Activated CD8-positive, alpha-beta T cell treated with anti-CD3 and anti-CD28 coated beads, Interleukin-2, amount 10 ng/mL, durations not matched to agents 7 days and 5 days (primary cell): ENCODE measurements around the gene TMEM267. TPM values are rescaled to one million over a fixed set of nuclear protein-coding genes. Genes with fewer than 3 reads are reported as not detected.
"Not testable (repeated sequence)": the region's sequence is repeated elsewhere in the genome, so short reads cannot be mapped to it uniquely, and the experiment has no call there.

Source experiments
- ATAC-seq: fragments of 150-1000 bp; cut with Tn5 transposase; one replicate; pipeline ENCODE4 v1.10.0; 2021; ENCODE audit warnings: moderate library complexity
- CTCF ChIA-PET: fragments of 350-600 bp; sonication (Branson Sonifier 250); formaldehyde crosslinking; loops from one replicate; lab custom pipeline; 2021; ENCODE audit warnings: antibody characterized with exemption; lab: Charles Lee
- POLR2A ChIA-PET: fragments of 350-600 bp; sonication (Branson Sonifier 250); formaldehyde crosslinking; loops from one replicate; lab custom pipeline; 2021; ENCODE audit warnings: antibody characterized with exemption; lab: Charles Lee
- DNase-seq: peaks from one replicate; pipeline ENCODE4 v3.0.0-alpha.2; 2020
- H3K27ac Mint-ChIP-seq: one replicate; pipeline ENCODE4 v1.8.0; 2021; ENCODE audit warnings: mild to moderate bottlenecking, mixed read lengths
- H3K27me3 Mint-ChIP-seq: one replicate; pipeline ENCODE4 v1.8.0; 2021; ENCODE audit warnings: low read depth, mixed read lengths
- H3K36me3 Mint-ChIP-seq: one replicate; pipeline ENCODE4 v1.8.0; 2021; ENCODE audit warnings: low read depth, mixed read lengths
- H3K4me1 Mint-ChIP-seq: one replicate; pipeline ENCODE4 v1.8.0; 2021; ENCODE audit warnings: low read depth, mixed read lengths
- H3K4me3 Mint-ChIP-seq: one replicate; pipeline ENCODE4 v1.8.0; 2021; ENCODE audit warnings: mild to moderate bottlenecking, mixed read lengths
- H3K9me3 Mint-ChIP-seq: one replicate; pipeline ENCODE4 v1.8.0; 2022; ENCODE audit warnings: mixed read lengths; ENCODE audit not compliant: insufficient read depth
- total RNA-seq, 2 experiments: library from RNA; stranded (reverse); gene quantifications; one replicate each; pipeline ENCODE4 v1.2.3, GENCODE V29; 2021

The TMEM267 gene
- total RNA-seq, 2 experiments from 2014 or later, result 12.8 to 13.6 TPM

DNA sequence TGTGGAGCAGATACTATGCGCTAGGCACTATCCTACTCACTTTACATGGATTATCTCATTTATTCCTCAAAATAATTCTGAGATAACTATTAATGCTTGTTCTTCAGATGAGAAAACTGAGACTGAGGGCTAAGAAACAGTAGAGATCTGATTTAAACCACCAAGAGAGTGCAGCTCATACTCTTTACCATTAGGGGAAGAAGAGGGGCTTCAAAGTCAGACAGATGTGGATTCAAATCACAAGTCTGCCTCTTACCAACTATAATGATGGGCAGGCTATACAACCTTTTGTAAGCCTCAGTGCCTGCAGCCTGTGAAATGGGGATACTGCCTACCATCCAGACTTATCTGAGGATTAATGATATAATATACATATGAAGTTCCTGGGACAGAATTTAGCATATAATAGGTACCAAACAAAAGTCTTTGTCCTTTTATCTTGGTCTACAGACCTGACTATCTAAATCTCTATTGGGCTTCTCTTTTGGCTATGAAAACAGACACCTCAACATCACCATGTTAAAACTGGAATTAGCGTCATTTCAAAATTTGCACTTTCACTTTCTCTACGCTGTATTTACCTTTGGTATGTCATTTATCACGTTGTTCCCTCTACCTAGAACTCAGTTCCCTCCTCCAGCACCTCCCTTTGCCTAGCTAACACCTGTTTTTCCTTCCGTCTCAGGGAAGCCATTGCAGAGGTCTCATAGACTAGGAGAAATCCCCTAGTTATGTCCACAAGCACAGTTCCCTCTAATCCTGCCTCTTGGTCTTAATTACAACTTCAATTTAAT, 13.8 kb upstream of the TMEM267 start:
- Mint-ChIP-seq H3K27ac (no peak overlapping the region), H3K27me3 (no peaks in the 10 kb centered on the region), H3K4me1 (no peaks in the 10 kb centered on the region), H3K36me3 (peaks cover 21% of the 10 kb centered on the region), H3K9me3 (no peaks in the 10 kb centered on the region), H3K4me3 (no peak overlapping the region)
- CTCF ChIA-PET, result interaction anchor here (0.6 to 1.2 kb wide), 2 partner anchors 14 to 133 kb away, joined by 3 to 8 read pairs; partner anchors contain the start of gene TMEM267
- ATAC-seq (no peak), DNase-seq (no peak)
- POLR2A ChIA-PET, result interaction anchor here (0.6 to 1.2 kb wide), 3 partner anchors 13 to 302 kb away, joined by 3 read pairs; partner anchors contain the start of gene C5orf34

DNA sequence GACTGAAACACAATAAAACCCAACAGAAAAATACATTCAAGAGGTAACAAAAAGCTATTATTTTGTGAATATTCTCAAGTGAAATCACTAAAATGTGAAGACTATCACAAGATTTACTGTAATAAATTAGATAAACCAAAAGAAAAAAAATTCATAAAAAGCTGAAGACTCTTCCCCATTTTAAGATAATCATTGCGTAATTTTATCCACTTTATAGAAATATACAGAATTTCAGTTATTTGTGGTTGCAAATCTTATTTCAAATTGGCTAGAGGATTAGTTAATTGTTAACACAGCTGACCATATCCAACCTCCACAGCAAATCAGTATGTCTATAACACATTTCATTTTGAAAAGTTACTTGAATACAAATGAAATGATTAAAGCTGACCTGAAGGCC, 7.7 kb upstream of the TMEM267 start:
- peaks cover 31% of the 10 kb centered on the region for H3K36me3 Mint-ChIP-seq
- H3K4me3 Mint-ChIP-seq, result no peak overlapping the region
- ChIA-PET CTCF (interaction anchor here (3.1 kb wide), 1 partner anchor 385 kb away, joined by 10 read pairs; no protein-coding TSS in a partner anchor), POLR2A (no interaction called here)
- peaks cover 1% of the 10 kb centered on the region for H3K4me1 Mint-ChIP-seq
- no peak overlapping the region for H3K27ac Mint-ChIP-seq
- no peaks in the 10 kb centered on the region for H3K9me3 Mint-ChIP-seq
- DNase-seq (no peak), ATAC-seq (no peak)
- no peaks in the 10 kb centered on the region for H3K27me3 Mint-ChIP-seq

DNA sequence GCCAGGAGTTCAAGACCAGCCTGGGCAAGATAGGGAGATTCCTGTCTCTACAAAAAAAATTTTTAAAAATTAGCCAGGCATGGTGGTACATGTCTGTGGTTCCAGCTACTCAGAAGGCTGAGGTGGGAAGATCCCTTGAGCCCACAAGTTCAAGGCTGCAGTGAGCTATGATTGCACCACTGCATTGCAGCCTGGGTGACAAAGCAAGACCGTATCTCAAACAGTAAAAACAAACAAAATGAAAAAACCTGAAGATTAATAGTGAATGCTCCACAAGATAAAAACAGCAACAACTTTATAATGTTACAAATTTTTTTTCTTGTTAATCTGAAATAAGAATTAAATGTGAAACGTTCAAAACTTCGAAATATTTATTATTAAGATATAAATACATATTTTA, 2.7 kb upstream of the TMEM267 start:
- H3K27me3 Mint-ChIP-seq, result no peaks in the 10 kb centered on the region
- H3K4me3 Mint-ChIP-seq, result no peak overlapping the region
- peak overlapping the region; percentile 70 for H3K27ac Mint-ChIP-seq
- no peak for ATAC-seq
- H3K9me3 Mint-ChIP-seq, result no peaks in the 10 kb centered on the region
- H3K4me1 Mint-ChIP-seq, result peaks cover 36% of the 10 kb centered on the region
- ChIA-PET CTCF (interaction anchor here (1.0 to 3.7 kb wide), 6 partner anchors 28 to 365 kb away, joined by 3 to 38 read pairs (median 26); partner anchors contain the start of genes C5orf34 and ZNF131), POLR2A (interaction anchor here (1.0 to 3.2 kb wide), 3 partner anchors 89 to 537 kb away, joined by 5 to 47 read pairs (median 16); no protein-coding TSS in a partner anchor)
- no peak for DNase-seq
- peaks cover 25% of the 10 kb centered on the region for H3K36me3 Mint-ChIP-seq

DNA sequence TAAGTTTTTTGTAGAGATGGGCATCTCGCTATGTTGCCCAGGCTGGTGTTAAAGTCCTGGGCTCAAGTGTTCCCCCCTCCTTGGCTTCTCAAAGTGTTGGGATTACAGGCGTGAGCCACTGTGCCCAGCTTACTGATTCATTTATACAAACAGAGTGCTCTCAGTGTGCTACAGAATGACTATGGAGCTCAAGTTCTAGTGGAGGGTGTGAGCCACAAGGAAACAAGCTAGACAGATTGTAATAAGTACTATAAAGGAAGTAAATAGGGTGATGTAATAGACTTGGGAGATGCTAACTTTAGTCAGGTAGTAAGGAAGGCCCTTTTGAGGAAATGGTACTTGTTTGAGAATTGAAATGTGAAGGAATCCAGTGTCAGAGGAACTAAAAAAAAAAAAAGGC, 1.7 kb upstream of the TMEM267 start:
- ChIA-PET POLR2A (interaction anchor here (0.6 to 4.0 kb wide), 9 partner anchors 29 to 536 kb away, joined by 5 to 54 read pairs (median 16); partner anchors contain the start of genes C5orf34, HMGCS1 and PAIP1), CTCF (interaction anchor here (0.8 to 3.7 kb wide), 13 partner anchors 15 to 535 kb away, joined by 3 to 38 read pairs (median 4); partner anchors contain the start of genes C5orf34 and ZNF131)
- peaks cover 23% of the 10 kb centered on the region for H3K36me3 Mint-ChIP-seq
- peaks cover 36% of the 10 kb centered on the region for H3K4me1 Mint-ChIP-seq
- DNase-seq, result no peak
- ATAC-seq, result no peak
- H3K9me3 Mint-ChIP-seq, result no peaks in the 10 kb centered on the region
- no peak overlapping the region for H3K4me3 Mint-ChIP-seq
- no peaks in the 10 kb centered on the region for H3K27me3 Mint-ChIP-seq
- H3K27ac Mint-ChIP-seq, result peak overlapping the region; percentile 70

DNA sequence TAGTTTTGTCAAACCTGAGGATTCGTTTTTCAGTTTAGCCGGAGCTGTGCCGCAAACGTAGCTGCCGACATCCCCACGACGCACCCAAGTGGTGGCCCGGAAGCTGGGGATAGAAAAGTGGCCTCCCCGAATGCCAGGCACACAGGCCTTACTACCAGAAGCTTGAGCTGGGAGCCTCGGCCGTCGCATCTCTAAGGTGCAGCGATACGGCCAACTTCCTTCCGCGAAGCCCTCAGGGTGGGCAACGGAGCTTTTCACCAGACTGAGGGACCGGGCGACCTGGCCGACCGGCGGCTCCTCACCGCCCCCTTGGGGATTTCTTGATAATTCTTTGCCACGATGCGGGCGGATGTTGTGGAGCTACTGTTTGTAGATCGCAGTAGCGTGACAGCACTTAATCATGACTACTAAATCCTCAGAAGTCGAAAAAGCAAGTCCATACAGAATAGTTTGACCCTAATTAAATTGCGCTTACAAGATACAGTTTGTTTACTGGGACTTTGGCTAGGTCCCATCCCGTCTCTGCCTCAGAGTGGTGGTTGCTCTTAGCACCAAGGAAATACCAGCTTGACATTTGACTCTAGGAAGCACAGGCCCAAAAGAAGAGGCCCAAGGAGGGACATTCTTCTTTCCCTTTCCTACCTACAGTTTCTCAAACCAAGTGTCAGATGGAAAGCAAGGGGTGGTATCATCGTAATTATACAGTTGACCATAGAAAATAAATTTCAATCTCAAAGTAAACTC, 613 bp upstream of the TMEM267 start:
- peak; percentile 72 for ATAC-seq
- DNase-seq, result peak; percentile 94
- Mint-ChIP-seq H3K36me3 (peaks cover 16% of the 10 kb centered on the region), H3K4me3 (peak overlapping the region; percentile 97), H3K27me3 (no peaks in the 10 kb centered on the region), H3K4me1 (peaks cover 38% of the 10 kb centered on the region), H3K27ac (peak overlapping the region; percentile 100), H3K9me3 (no peaks in the 10 kb centered on the region)
- ChIA-PET CTCF (interaction anchor here (0.6 to 3.7 kb wide), 48 partner anchors 8 to 576 kb away, joined by 3 to 38 read pairs (median 5); partner anchors contain the start of genes C5orf34, NNT and ZNF131), POLR2A (interaction anchor here (0.6 to 4.0 kb wide), 44 partner anchors 11 to 1580 kb away, joined by 3 to 54 read pairs (median 5); partner anchors contain the start of genes C5orf34, FBXO4, HMGCS1 and MRPS30)

DNA sequence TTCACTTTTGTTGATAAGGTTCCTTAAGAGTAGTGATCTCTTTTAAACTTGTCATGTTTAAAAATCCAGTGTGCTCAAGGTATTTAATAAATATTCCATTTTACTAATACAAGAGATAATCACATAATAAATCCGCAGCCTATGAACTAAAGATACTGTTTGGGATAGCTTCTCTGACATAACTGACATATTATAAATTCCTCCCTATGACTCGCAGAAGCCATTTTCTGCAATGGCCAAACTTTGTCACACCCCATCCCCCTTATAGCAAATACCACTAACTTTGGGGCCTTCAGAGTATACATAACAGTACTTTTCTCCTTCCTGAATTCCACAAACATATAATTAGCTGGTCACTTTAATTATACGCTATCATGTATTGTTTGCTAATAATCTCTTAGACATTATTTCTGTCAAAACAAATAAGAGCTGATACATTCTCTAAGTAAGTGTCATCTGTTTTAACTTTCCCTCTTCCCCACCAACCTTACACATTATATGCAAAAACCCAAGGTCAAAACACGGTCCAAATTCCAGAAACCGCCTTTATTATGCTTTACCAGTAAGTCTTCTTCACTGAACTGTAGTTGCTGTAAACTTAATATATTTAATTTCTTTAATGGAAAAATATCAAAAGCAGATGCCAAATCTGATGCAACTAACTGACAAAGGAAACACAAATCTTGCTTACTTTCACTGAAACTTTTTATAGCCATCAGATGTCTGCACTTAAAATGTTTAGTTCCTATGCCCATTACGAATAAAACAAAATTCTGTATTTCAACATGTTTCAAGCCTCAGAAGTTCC, 971 bp downstream of the TMEM267 start:
- ATAC-seq (no peak), DNase-seq (no peak)
- no peaks in the 10 kb centered on the region for H3K27me3 Mint-ChIP-seq
- CTCF ChIA-PET, result interaction anchor here (0.7 kb wide), 1 partner anchor 574 kb away, joined by 3 read pairs; no protein-coding TSS in a partner anchor
- peaks cover 38% of the 10 kb centered on the region for H3K4me1 Mint-ChIP-seq
- H3K36me3 Mint-ChIP-seq, result peaks cover 13% of the 10 kb centered on the region
- peak overlapping the region; percentile 97 for H3K4me3 Mint-ChIP-seq
- no peaks in the 10 kb centered on the region for H3K9me3 Mint-ChIP-seq
- POLR2A ChIA-PET, result interaction anchor here (1.1 to 4.0 kb wide), 3 partner anchors 170 to 532 kb away, joined by 3 to 54 read pairs (median 25); partner anchors contain the start of gene HMGCS1
- H3K27ac Mint-ChIP-seq, result peak overlapping the region; percentile 100

DNA sequence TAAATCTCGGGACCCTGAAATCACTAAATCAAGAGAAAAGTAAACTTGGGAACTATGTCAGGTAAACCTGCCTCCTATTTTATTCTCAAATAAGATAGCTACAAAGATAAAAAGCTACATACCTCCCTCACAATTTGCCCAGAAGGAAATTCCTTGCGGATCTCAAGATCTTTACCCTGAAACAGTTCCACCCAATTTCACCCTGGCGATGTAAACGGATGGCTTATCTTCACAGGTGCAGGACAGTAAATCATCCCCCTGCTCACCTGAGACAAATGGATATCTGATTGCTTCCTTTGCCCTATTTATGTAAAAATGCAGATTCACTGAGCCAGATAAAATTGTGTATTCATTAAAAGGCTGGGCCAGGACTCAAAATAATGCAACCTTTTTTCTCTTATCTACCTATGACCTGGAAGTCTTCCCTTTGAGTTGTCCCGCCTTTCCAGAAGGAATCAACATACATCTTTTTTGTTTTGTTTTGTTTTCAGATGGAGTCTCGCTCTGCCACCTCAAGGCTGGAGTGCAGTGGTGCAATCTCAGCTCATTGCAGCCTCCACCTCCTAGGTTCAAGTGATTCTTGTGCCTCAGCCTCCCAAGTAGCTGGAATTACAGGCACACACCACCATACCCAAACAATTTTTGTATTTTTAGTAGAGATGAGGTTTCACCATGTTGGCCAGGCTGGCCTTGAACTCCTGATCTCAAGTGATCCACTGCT, 13.8 kb downstream of the TMEM267 start:
- ATAC-seq (no peak), DNase-seq (no peak)
- no peaks in the 10 kb centered on the region for H3K27me3 Mint-ChIP-seq
- no peak overlapping the region for H3K27ac Mint-ChIP-seq
- peaks cover 38% of the 10 kb centered on the region for H3K9me3 Mint-ChIP-seq
- H3K4me1 Mint-ChIP-seq, result peaks cover 3% of the 10 kb centered on the region
- ChIA-PET POLR2A (interaction anchor here (2.1 kb wide), 1 partner anchor 14 kb away, joined by 8 read pairs; the partner anchor contains the start of gene TMEM267), CTCF (interaction anchor here (1.1 kb wide), 1 partner anchor 14 kb away, joined by 3 read pairs; the partner anchor contains the start of gene TMEM267)
- no peak overlapping the region for H3K4me3 Mint-ChIP-seq
- peaks cover 82% of the 10 kb centered on the region for H3K36me3 Mint-ChIP-seq

DNA sequence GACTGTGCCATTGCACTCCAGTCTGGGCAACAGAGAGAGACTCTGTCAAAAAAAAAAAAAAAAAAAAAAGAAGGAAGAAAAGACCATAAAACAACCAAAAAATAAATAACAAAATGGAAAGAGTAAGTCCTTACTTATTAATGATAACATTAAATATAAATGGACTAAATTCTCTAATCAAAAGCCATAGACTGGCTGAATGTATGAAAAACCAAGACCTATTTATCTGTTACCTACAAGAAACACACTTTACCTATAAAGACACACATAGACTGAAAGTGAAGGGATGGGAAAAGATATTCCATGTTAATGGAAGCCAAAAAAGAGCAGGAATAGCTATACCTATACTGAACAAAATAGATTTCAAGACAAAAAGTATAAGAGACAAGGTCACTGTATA, 16.6 kb downstream of the TMEM267 start:
- POLR2A ChIA-PET, result no interaction called here
- H3K4me1 Mint-ChIP-seq, result peaks cover 3% of the 10 kb centered on the region
- peaks cover 83% of the 10 kb centered on the region for H3K36me3 Mint-ChIP-seq
- DNase-seq, result no peak
- peaks cover 33% of the 10 kb centered on the region for H3K9me3 Mint-ChIP-seq
- no peaks in the 10 kb centered on the region for H3K27me3 Mint-ChIP-seq
- no peak for ATAC-seq
- CTCF ChIA-PET, result interaction anchor here (2.0 kb wide), 1 partner anchor 17 kb away, joined by 7 read pairs; the partner anchor contains the start of gene TMEM267
- no peak overlapping the region for H3K4me3 Mint-ChIP-seq
- no peak overlapping the region for H3K27ac Mint-ChIP-seq

DNA sequence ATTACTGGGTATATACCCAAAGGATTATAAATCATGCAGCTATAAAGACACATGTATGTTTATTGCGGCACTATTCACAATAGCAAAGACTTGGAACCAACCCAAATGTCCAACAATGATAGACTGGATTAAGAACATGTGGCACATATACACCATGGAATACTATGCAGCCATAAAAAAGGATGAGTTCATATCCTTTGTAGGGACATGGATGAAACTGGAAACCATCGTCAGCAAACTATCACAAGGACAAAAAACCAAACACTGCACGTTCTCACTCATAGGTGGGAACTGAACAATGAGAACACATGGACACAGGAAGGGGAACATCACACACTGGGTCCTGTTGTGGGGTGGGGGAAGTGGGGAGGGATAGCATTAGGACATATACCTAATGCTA, 18.2 kb downstream of the TMEM267 start:
- POLR2A ChIA-PET, result not testable (repeated sequence)

DNA sequence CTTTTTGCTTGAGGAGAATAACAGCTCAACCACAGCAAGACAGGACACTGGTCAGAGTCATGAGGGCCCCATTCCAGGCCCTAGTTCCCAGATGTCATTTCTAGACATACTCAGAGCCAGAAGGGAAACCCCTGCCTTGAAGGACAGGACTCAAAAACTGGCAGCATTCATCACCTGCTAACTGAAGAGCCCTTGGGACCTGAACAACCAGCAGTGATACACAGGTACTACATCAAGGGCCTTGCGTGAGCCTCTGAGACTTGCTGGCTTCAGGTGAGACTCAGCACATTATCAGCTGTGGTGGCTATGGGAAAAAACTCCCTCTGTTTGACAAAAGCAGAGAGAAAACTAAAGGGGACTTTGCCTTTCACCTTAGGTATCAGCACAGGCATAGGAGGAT, 22.6 kb downstream of the TMEM267 start:
- ATAC-seq, result no peak
- no peak for DNase-seq
- peaks cover 70% of the 10 kb centered on the region for H3K36me3 Mint-ChIP-seq
- no peaks in the 10 kb centered on the region for H3K27me3 Mint-ChIP-seq
- H3K27ac Mint-ChIP-seq, result no peak overlapping the region
- no peak overlapping the region for H3K4me3 Mint-ChIP-seq
- peaks cover 19% of the 10 kb centered on the region for H3K9me3 Mint-ChIP-seq
- ChIA-PET POLR2A (no interaction called here), CTCF (no interaction called here)
- no peaks in the 10 kb centered on the region for H3K4me1 Mint-ChIP-seq

More for the DNA sequence above, 18.2 kb downstream of the TMEM267 start:
- not testable (repeated sequence) for ATAC-seq, H3K27me3 Mint-ChIP-seq, H3K4me1 Mint-ChIP-seq, H3K4me3 Mint-ChIP-seq, H3K27ac Mint-ChIP-seq, DNase-seq
- CTCF ChIA-PET, result interaction anchor here (2.0 kb wide), 1 partner anchor 19 kb away, joined by 7 read pairs; the partner anchor contains the start of gene TMEM267
- H3K36me3 Mint-ChIP-seq, result peaks cover 83% of the 10 kb centered on the region
- peaks cover 24% of the 10 kb centered on the region for H3K9me3 Mint-ChIP-seq
